Gastroesophageal sphincter (tissue), 3 donors: Measurements from ENCODE around the gene MTSS2.

Experiments
- POLR2A ChIP-seq, 2 donors: fragments of 450-650 bp; IDR thresholded peaks; one replicate each; pipeline ENCODE4 v1.6.1; 2017; ENCODE audit warnings: antibody characterized with exemption in 2 of 2, mild to moderate bottlenecking in 2 of 2, moderate library complexity in 1 of 2
- POLR2AphosphoS5 ChIP-seq: sonication (generic); formaldehyde crosslinking; IDR thresholded peaks from one replicate; pipeline ENCODE4 v1.6.1; 2017; ENCODE audit warnings: antibody characterized with exemption
- TF ChIP-seq, protein P1 (sequence below), 4 experiments: fragments of 200-600 bp in 2 of 4; fragments of 450-650 bp in 2 of 4; sonication (generic) in 1 of 4; IDR thresholded peaks; one replicate each; pipeline ENCODE4 v1.5.1; 2017 to 2019; ENCODE audit warnings: antibody characterized with exemption in 4 of 4, mild to moderate bottlenecking in 2 of 4, moderate library complexity in 2 of 4

DNA sequence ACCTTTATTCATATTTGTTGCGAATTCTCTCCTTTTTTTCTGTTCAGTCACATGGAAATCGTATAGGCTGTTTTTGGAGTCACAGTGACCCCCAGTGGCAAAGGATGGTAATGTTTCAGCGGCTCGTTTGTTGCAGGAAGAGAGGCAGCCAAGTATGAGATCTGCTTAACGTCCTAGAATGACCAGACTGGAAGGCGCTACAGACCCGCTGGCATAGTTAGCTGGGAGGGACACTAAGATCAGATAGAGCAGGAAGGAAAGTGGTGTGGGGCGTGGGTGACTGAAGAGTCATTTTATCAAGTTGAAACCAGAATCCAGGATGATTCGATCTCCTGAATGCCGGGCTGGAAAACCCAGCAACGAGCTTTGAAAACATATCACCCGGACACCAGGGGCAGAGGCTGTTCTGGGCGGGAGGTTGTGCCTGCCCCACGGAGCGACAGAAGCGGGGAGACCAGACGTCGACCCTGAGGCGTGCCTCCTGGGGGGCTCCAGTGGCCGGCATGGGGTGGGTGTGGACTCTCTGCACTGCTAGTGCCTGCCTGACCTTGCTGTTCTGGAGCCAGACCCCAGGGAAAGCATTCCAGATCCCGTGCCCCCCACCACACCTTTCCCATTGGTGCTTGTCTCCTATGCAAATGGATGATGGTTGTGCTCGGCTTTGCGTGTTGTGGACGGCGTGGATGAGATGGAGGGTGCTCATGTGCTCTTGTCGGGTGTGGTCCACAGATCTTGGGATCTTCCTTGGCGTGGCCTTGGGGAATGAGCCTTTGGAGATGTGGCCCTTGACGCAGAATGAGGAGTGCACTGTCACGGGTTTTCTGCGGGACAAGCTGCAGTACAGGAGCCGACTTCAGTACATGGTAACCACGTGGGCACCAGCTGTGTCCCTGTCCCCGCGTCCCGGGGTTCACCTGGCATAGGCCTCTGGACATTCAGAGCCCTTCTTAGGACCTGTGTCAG, 31.8 kb downstream of the MTSS2 start:
- TF ChIP-seq, protein P1, sequence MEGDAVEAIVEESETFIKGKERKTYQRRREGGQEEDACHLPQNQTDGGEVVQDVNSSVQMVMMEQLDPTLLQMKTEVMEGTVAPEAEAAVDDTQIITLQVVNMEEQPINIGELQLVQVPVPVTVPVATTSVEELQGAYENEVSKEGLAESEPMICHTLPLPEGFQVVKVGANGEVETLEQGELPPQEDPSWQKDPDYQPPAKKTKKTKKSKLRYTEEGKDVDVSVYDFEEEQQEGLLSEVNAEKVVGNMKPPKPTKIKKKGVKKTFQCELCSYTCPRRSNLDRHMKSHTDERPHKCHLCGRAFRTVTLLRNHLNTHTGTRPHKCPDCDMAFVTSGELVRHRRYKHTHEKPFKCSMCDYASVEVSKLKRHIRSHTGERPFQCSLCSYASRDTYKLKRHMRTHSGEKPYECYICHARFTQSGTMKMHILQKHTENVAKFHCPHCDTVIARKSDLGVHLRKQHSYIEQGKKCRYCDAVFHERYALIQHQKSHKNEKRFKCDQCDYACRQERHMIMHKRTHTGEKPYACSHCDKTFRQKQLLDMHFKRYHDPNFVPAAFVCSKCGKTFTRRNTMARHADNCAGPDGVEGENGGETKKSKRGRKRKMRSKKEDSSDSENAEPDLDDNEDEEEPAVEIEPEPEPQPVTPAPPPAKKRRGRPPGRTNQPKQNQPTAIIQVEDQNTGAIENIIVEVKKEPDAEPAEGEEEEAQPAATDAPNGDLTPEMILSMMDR (IDR thresholded peaks at IDR 0.05): peak in 3 of 4 experiments; percentile 90 to 98 (median 96)
- no peak for TF ChIP-seq POLR2A (IDR thresholded peaks at IDR 0.05)
- peak; percentile 82 for TF ChIP-seq POLR2AphosphoS5
